ENCODE results near the gene PITPNC1.

The PITPNC1 gene

GRCh38 chr17:67435786-67436185 is 58.7 kb downstream of the PITPNC1 start:
- no peak for DNase-seq

GRCh38 chr17:67436233-67436632 is 59.2 kb downstream of the PITPNC1 start:
- no peak for DNase-seq

- DNase-seq = no peak
Measured at GRCh38 chr17:67438667-67439066, 61.6 kb downstream of the PITPNC1 start.

- DNase-seq = no peak
Measured at GRCh38 chr17:67439269-67439668, 62.2 kb downstream of the PITPNC1 start.

GRCh38 chr17:67440277-67441051 is 63.4 kb downstream of the PITPNC1 start:
- no peak for DNase-seq

GRCh38 chr17:67441052-67441895 is 64.2 kb downstream of the PITPNC1 start:
- peak; percentile 78 for DNase-seq

- no peak for DNase-seq
Measured at GRCh38 chr17:67441896-67442219, 64.8 kb downstream of the PITPNC1 start.

- no peak for DNase-seq
Measured at GRCh38 chr17:67442787-67443624, 65.9 kb downstream of the PITPNC1 start.

GRCh38 chr17:67443931-67444595 is 67.0 kb downstream of the PITPNC1 start:
- DNase-seq = no peak

- DNase-seq = no peak
Measured at GRCh38 chr17:67448449-67448848, 71.4 kb downstream of the PITPNC1 start.

- no peak for DNase-seq
Measured at GRCh38 chr17:67449065-67449464, 72.0 kb downstream of the PITPNC1 start.

- no peak for DNase-seq
Measured at GRCh38 chr17:67449845-67450755, 73.0 kb downstream of the PITPNC1 start.

GRCh38 chr17:67452681-67453554 is 75.8 kb downstream of the PITPNC1 start:
- no peak for DNase-seq

- DNase-seq = no peak
Measured at GRCh38 chr17:67456103-67456502, 79.0 kb downstream of the PITPNC1 start.

- no peak for DNase-seq
Measured at GRCh38 chr17:67456889-67457288, 79.8 kb downstream of the PITPNC1 start.

GRCh38 chr17:67458203-67458602 is 81.1 kb downstream of the PITPNC1 start:
- no peak for DNase-seq

GRCh38 chr17:67459985-67460384 is 82.9 kb downstream of the PITPNC1 start:
- DNase-seq = no peak

- peak; percentile 37 for DNase-seq
Measured at GRCh38 chr17:67461228-67461780, 84.2 kb downstream of the PITPNC1 start.

- no peak for DNase-seq
Measured at GRCh38 chr17:67461876-67462275, 84.8 kb downstream of the PITPNC1 start.

GRCh38 chr17:67466251-67466796 is 89.2 kb downstream of the PITPNC1 start:
- no peak for DNase-seq

Data from activated naive CD4-positive, alpha-beta T cell treated with Interleukin-2 at 50 U/mL for 16 hours (primary cell).